ENCODE measurements around the gene BBS7. TPM values are rescaled to one million over a fixed set of nuclear protein-coding genes. Genes with fewer than 3 reads are reported as not detected.

Gene BBS7
- total RNA-seq, 4 donors from 2014 or later: 6.3 to 18.0 (median 13.7) TPM

DNA sequence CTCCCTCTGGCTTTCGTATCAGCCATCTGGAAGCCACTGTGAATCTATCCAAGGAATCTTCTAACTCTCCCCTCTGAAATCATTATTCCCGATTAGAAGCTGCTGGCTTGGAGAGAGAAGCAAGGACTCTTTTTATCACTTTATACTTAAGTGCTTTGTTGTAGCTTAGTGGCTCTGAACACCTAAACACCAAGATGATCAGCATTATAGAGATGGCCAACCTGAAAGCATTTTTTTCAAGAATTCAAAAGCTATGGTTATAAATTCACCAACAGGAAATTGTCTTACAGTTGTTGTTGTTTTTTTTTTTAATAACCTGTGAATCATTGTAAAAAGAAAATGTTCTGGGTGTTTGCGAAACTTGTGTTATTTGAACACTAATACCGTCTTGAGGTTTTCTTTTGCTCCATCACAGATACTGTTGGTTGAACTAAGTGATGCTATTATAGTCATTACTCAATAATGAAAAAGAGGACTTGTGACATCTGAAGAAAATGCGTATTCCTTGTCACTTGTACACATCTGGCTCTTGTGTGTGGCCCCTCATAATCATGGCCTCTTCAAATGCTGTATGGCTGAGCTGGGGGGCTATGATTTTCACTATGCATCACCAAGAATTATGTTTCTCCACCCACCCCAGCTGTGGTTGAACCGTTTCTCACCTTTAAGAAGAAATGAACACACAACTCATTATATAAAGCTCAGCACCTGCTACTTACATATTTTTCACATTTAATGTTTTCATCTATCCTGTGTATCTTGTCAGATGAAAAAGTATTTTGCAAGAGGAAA is 93.5 kb downstream of the BBS7 start:
- Histone ChIP-seq H3K4me1 (no peaks in the 10 kb centered on the region), H3K27ac (no peak overlapping the region), H3K4me3 (no peak overlapping the region), H3K27me3 (peaks cover 12% of the 10 kb centered on the region), H3K36me3 (no peaks in the 10 kb centered on the region), H3K9me3 (no peaks in the 10 kb centered on the region)
- WGBS: 70% methylated on average over 6 of the region's 6 CpGs
- TF ChIP-seq EP300 (IDR thresholded peaks at IDR 0.05) (no peak), CTCF (IDR thresholded peaks at IDR 0.05) (no peak), POLR2AphosphoS5 (IDR thresholded peaks at IDR 0.05) (no peak), POLR2A (IDR thresholded peaks at IDR 0.05) (no peak)
- DNase-seq (ENCODE audit: low spot score in 2 of 2): no peak

Other genes with a start within 250 kb of the BBS7 start
- 100 to 1,000 TPM; 101 to 107 (median 102) TPM for gene ANXA5, start 173.5 kb downstream of the BBS7 start, total RNA-seq
- not detected for gene SMIM43, start 105.3 kb downstream of the BBS7 start, total RNA-seq
- 10 to 100 TPM; 23.6 to 33.9 (median 25.4) TPM for gene EXOSC9, start 69.2 kb downstream of the BBS7 start, total RNA-seq
- gene CCNA2, start 46.6 kb downstream of the BBS7 start, total RNA-seq: 1 to 10 TPM; 4.8 to 8.8 (median 6.1) TPM
- gene TRPC3, start 81.6 kb upstream of the BBS7 start, total RNA-seq: under 1 TPM; 0.18 to 0.80 (median 0.28) TPM